SIG-M5 treated with dmso at 0.1 percent for 504 hours (cell line): ENCODE results near the gene CCDC102A.
"Not testable (repeated sequence)": the region's sequence is repeated elsewhere in the genome, so short reads cannot be mapped to it uniquely, and the experiment has no call there.

Experiments used
- DNase-seq: peaks from one replicate; lab custom pipeline; 2025; ENCODE audit not compliant: unreplicated experiment; lab: John Stamatoyannopoulos, UW

The CCDC102A gene

DNA sequence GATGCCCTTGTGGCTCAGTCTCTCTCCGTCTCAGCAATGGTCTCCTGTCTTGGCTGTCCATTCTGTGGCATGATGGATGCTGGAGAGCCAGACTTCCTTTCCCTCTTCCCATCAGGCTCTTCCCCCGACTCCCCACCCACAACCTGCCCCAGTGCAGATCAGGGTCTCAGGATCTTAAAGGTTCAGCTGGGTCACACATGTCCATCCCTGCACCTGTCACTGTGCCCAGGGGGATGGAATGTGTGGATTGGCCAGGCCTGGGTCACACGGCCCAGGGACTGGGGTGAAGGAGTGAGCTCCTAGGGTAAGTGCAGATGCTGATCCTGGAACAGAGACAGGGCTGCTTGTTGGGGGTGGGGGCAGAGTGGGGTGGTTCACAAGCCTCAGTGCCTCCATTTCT lies 29.1 kb upstream of the CCDC102A start:
- DNase-seq, result no peak

DNA sequence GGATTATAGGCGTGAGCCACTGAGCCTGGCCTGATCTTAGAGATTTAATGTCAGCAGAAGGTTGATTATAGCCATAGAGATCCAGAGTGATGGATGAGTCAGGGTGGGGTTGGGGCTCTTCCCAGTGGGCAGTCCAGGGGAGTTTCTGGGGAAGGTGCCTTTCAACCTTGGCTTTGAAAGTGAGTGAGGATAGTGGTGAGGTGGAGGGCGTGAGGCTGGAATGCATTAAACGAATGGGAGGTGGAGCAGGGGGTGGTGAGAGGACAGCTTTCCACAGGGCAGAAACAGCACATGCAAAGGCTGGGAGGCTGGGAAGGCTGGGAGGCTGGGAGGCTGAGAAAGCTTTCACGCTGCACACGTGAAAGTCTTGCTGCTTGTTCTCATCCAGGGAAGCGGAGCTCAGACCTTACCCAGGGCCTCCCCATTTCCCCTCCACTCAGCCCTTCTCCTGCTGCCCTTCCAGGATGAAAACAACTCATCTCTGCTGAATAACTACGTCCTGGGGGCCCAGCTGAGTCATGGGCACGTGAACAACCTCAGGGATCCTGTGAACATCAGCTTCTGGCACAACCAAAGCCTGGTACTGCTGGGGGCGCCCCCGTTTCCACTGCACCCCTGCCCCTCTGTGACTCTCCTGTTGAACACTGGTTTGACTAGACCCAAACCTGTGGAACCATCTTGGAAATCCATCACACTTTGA lies 28.4 kb upstream of the CCDC102A start:
- no peak for DNase-seq

DNA sequence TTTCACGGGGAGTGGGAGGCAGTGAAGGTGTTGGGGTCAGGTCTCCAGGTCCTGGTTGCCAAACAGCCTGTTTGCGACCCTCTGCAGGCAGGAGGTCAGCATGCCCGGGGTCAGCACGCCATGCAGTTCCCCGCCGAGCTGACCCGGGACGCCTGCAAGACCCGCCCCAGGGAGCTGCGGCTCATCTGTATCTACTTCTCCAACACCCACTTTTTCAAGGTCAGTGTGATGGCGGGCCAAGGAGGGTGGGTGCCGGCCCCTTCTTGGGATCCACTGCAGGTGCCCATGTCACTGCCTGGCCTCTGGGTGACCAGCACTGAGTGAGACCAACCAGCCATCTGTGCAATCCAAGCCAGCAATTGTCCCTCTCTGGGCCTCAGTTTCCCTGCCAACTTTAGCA lies 27.4 kb upstream of the CCDC102A start:
- DNase-seq, result no peak

DNA sequence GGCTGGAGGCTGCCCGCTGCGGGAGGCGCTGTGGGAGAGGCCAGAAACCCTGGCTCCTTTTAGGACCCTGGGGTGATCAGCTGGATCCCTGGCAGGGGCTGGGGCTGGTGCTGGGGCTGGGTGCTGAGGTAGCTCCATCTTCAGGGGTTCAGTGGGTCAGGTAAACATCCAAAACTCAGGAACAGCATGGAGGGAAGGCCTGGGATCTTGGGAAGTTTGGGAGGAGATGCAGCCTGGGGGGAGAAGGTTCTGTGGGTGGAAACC lies 27.0 kb upstream of the CCDC102A start:
- DNase-seq, result no peak

DNA sequence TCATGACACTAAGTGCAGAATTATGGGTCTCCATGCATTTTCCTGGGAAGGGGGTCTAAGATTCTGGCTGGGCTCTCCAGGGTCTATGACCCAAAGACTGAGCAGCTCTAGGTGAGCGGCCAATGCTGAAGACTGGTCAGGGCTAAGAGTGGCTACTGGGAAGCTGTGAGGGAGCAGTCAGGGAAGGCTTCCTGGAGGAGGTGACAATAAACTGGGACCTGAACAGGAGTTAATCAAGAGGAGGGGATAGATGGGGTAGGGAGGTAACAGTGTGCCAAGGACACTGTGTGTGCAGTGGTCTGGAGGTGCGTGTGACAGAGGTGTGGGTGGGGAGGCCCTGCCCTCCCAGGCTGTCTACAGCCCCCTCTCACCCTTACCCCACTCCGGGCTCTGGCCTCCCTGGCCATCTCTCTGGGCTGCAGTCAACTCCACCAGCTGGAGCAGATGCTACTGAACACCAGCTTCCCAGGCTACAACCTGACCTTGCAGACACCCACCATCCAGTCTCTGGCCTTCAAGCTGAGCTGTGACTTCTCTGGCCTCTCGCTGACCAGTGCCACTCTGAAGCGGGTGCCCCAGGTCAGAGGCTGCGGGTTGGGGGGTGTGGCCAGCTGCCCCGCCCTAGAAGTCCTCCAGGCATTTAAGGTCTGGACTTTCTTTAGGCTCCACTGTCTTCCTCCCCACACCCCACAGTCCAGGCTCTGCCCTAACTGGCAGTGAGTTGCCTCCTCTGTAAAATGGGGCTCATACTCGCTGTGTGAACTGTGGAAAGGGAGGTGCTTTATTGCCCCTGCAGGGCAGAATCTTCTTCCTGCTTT lies 26.5 kb upstream of the CCDC102A start:
- DNase-seq, result no peak

DNA sequence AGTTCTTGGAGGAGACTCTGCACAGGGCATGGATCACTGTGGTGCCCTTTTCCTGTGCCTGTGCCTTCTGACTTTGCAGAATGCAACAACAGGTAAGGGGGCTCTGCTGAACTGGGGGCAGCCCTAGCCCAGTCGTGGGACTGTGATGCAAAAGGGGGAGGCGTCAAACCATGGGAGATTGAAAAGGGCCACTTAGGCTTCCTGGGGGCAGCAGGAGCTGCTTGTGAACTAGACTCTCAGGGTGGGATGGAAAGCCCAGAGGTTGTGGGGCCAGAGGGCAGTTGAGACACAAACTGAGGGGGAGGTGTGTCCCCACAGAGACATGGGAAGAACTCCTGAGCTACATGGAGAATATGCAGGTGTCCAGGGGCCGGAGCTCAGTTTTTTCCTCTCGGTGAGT lies 25.7 kb upstream of the CCDC102A start:
- DNase-seq, result no peak

DNA sequence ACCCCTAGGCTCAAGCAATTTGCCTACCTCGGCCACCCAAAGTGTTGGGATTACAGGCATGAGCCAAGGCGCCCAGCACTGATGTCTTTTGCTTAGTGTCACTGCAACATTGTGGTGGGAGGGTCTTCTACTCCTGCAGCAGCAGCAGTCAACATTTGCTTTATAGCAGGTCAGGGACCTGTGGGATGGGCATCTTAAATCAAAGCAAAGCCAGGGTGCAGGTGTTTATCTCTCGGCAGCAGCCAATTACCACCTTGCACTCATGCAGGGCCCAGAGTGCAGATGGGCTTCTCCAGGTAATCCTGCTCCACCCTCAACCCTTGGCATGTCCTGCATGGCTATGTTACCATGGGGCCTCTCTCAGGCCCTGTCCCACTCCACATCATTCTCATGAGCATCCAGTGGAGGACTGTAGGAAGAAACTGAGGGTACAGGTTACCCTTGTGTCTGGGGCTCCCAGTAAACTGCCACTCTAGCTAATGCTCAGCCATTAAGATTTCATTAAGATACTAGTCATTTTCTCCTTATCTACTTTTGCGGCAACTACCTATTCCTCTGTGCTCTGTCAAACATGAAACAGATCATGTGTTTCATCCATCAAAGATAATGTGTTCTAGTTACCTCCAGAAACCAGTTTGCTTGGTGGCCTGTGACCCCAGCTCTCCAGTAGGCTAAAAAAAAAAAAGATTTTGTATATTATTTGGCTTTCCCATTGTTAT lies 22.9 kb upstream of the CCDC102A start:
- no peak for DNase-seq

DNA sequence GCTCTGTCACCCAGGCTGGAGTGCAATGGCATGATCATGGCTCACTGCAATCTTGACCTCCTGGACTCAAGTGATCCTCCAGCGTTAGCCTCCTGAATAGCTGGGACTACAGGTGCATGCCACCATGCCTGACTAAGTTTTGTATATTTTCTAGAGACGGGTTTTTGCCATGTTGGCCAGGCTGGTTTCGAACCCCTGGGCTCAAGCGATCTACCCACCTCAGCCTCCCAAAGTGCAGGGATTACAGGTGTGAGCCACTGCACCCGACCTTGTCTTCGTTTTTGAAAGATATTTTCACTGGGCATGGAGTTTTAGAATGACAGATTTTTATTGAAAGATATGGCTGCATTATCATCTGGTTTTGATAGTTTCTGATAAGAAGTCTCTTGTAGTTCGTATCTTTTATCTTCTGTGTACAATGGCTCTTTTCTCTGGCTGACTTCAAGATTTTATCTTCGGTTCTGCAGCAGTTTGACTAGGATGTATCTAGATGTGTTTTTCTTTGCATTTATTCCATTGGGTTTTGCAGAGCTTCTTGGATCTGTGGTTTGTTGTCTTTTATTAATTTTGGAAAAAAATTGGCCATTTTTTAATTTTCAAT lies 20.7 kb upstream of the CCDC102A start:
- no peak for DNase-seq

DNA sequence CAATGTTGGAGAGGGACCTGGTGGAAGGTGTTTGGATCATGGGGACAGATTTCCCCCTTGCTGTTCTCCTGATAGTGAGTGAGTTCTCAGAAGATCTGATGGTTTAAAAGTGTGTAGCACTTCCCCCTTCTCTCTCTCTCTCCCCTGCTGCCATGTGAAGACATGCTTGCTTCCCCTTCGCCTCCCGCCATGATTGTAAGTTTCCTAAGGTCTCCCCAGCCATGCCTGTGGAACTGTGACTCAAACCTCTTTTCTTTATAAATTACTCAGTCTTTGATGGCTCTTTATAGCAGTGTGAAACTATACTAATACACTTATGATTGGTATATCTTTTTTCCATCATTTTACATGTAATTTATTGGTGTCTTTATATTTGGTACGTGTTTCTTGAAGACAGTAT lies 19.5 kb upstream of the CCDC102A start:
- DNase-seq, result no peak

DNA sequence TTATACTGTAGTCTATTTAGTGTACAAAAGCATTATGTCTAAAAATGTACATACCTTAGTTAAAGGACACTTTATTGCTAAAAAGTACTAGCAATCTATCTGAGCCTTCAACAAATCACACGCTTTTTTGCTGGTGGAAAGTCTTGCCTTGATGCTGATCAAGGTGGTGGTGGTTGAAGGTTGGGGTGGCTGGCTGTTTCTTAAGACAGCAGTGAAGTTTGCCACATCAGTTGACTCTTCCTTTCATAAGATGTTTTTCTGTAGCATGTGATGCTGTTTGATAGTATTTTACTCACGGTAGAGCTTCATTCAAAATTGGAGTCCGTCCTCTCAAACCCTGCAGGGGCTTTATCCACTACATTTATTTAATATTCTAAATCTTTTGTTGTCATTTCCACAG lies 14.7 kb upstream of the CCDC102A start:
- DNase-seq, result no peak

DNA sequence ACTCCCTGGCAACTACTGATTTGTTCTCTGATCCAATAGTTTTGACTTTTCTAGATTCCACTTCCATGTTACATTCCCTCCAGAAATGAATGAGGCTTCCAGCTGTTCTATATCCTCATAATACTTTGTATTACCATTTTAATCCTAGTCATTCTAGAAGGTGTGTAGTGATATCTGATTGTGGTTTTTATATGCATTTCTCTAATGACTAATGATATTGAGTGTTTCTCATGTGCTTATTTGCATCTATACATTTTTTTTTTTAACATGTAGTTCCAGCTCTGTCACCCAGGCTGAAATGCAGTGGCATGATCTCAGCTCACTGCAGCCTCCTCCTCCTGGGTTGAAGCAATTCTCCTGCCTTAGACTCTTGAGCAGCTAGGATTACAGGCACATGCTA lies 13.4 kb upstream of the CCDC102A start:
- no peak for DNase-seq

DNA sequence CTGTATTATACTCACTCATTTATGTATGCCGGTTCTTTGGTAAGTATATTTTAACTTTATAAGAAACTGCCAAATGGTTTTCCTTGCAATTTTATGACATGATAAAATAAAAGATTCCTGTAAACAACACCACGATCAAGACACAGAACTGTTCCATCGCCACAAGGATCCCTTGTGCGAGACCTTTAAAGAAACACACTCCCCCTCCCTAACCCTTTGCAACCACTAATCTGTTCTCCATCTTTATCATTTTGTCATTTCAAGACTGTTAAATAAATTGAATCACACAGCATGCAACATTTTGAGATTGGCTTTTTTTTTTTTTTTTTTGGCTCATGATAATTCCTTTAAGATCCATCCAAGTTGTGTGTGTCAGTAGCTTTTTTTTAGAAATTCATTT lies 12.0 kb upstream of the CCDC102A start:
- no peak for DNase-seq

DNA sequence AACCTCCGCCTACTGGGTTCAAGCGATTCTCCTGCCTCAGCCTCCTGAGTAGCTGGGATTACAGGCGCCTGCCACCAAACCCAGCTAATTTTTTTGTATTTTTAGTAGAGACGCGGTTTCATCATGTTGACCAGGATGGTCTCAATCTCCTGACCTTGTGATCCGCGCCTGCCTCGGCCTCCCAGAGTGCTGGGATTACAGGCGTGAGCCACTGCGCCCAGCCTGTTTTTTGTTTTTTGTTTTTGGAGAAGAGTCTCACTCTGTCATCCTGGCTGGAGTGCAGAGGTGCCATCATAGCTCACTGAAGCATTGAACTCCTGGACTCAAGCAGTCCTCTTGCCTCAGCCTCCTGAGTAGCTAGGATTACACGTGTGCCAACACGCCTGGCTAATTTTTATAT lies 11.2 kb upstream of the CCDC102A start:
- not testable (repeated sequence) for DNase-seq

DNA sequence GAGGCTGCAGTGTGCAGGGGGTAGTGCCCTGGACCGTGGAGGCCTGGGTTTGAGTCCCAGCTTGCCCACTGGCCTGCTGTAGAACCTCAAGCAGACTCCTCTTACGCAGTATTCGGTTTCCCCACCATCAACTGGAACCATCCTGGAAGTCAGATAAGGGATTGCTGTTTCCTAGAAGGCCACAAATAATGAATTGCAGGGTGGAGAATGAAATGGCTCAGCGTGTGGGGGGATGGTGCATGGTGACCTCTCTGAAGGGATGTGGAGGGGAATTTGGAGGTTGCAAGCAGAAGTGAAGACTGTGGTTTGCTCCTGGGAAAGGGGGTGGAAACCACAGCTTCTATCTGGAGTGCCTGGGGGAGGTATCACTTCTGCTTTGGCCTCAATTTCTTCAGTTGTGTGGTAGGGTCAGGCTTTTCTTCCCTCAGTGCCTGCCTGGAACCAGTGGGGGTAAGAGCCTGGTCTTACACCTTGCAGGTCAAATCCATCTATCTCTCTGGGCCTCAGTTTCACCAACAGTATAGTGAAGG lies 7.8 kb upstream of the CCDC102A start:
- peak; percentile 95 for DNase-seq

DNA sequence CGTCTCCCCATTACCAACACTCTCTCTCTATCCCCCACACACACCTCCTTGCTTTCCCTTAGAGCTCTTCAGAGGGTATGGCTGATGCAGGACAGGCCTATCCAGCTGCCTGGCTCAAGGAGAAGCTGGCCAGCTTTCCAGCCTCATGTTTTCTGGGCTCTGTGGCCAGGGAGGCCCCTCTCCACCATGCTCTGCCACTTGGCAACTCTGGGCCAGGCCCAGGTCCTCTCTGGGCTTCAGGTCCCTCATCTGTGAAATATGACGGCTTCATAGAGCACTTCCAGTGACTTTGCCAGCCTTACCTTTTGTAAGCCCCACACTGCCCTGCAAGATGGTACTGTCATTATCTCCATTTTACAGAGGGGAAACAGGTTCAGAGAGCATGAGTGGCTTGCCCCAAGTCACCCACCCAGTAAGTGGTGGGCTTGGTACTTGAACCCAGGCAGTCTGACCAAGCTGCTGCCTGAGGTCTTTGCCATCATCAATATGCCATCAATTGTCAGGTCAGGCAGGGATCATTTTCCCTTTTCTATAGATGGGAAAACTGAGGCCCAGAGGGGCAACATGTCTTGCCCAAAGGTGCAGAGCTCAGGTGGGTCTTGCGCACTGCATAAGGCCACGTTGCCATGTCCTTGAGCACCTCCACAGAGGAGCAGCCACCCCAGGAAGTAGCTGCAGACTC lies 5.5 kb upstream of the CCDC102A start:
- no peak for DNase-seq

DNA sequence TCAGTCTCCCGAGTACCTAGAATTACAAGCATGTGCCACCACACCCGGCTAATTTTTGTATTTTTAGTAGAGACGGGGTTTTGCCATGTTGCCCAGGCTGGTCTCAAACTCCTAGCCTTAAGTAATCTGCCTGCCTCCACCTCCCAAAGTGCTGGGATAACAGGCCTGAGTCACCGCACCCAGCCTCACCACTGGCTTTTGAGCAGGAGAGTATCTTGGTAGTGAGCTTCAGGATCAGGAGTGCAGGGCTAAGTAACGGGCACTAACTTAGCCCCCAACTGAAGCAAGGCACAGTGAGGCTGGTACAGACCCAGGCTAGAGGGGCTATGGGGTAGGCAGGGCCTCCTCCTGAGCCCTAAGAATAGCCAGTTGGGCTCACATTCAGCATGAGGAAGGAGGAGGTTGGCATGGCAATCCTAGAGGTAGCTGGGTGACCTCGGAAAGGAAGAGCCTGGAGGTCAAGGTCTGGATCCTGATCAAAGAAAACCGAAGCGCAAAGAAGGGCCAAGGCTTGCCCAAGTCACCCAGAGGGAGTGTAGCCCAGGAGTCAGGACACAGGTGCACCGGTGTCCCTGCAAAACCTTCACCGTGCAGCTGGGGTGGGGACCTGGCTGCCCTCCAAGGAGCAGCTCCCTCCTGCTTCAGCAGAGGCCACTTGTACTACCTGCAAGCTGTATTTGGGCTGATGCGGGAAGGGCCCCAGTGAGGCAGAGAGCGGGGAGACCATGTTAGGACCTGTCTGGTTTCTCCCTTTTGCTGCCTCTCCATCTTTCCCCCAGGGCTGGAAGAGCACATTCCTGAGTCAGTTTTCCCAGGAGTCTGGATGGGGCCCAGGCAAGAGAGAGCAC lies 4.8 kb upstream of the CCDC102A start:
- no peak for DNase-seq

DNA sequence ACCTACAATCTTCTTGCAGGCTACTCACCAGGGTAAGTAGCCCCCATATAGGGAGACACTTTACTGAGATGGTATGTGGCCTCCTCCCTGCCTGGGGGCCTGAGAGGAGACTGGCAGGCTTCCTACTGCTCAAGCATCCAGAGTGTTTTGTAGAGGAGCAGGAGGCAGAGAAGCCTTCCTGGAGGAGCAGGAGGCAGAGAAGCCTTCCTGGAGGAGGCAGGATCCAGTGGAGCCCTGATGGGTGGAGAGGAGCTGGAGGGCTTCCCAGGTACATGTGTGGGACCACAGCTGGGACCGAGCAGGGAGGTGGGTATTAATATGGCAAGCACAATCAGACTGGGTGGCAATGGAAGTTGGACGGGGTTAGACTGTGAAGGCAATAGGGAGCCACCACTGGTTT lies 4.0 kb upstream of the CCDC102A start:
- DNase-seq, result no peak

DNA sequence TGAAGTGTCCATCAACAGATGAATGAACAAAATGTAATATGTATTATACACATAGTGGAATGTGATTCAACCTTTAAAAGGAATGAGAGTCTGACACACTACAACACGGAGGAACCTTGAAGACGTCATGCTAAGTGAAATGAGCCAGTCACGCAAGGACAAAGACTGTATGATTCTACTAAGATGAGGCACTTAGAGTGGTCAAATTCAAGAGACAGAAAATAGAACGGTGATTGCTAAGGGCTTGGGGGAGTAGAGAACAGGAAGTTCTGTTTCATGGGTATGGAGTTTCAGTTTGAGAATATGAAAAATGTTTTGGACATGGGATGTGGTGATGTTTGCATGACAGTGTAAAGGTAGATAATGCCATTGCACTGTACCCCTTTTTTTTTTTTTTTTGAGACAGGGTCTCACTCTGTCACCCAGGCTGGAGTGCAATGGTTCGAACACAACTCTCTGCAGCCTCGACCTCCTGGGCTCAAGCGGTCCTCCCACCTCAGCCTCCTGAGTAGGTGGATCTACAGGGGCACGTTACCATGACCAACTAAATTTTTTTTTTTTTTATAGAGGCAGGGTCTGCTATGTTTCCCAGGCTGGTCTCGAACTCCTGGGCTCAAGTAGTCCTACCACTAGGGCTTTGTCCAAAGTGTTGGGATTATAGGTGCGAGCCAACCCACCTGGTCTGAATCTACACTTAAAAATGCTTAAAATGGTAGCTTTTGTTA lies 2.9 kb upstream of the CCDC102A start:
- no peak for DNase-seq

DNA sequence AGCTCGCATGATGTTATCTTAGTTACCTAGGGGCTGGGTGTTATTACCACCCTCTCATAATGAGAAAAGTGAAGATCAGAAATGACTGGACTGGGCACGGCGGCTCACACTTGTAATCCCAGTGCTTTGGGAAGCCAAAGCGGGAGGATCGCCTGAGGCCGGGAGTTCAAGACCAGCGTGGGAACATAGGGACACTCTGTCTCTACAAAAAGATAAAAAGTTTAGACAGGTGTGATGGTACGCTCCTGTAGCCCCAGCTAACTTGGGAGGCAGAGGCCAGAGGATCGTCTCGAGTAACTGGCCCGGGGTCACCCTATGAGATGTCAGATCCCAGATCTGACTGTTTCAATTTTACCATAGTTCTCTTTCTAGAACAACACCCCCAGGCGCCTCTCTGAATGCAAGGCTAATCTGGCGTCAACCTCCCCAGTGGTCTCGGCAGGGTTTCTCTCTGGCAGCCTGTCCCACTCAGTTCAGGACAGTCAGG lies 1.9 kb upstream of the CCDC102A start:
- DNase-seq, result no peak
